Endothelial cell of umbilical vein (primary cell): ENCODE measurements around the gene PRSS36. TPM values are rescaled to one million over a fixed set of nuclear protein-coding genes. Genes with fewer than 3 reads are reported as not detected.
"Not testable (repeated sequence)": the region's sequence is repeated elsewhere in the genome, so short reads cannot be mapped to it uniquely, and the experiment has no call there.

Experiments used
- BruUV-seq: library from RNA; stranded (reverse); fragments of 400-500 nt; replicated peaks from 2 replicates; lab custom pipeline; 2021; lab: Mats Ljungman, UMichigan
- CTCF ChIA-PET: fragments of 300-600, 350-600 bp; sonication (Branson Sonifier 250); formaldehyde crosslinking; loops from one replicate; lab custom pipeline; 2021; ENCODE audit warnings: antibody characterized with exemption, inconsistent platforms; lab: Charles Lee
- POLR2A ChIA-PET: fragments of 300-600, 350-600 bp; sonication (Branson Sonifier 250); formaldehyde crosslinking; loops from one replicate; lab custom pipeline; 2021; ENCODE audit warnings: antibody characterized with exemption, inconsistent platforms; lab: Charles Lee
- DNase-seq: peaks from one replicate; pipeline ENCODE4 v3.0.0-alpha.2; 2011; ENCODE audit warnings: low read depth, low spot score
- FAIRE-seq: peaks from 2 replicates; lab custom pipeline; 2011; peaks lifted over from hg19 to GRCh38; lab: Jason Lieb, UNC
- H2AFZ ChIP-seq: 2 replicates; pipeline ENCODE4 v1.6.0; 2012; ENCODE audit warnings: low read depth, low read length, control low read depth, inconsistent platforms
- H3K27ac ChIP-seq: 2 replicates; pipeline ENCODE4 v1.5.1; 2011; ENCODE audit warnings: low read depth, mild to moderate bottlenecking, control low read depth, low read length, moderate library complexity; ENCODE audit not compliant: insufficient read depth
- H3K27me3 ChIP-seq, 2 experiments: 2 replicates each; pipeline versions ENCODE4 v1.6.0 to v1.6.1; 2011; ENCODE audit warnings: low read length in 2 of 2, mixed read lengths in 1 of 2; ENCODE audit not compliant: control insufficient read depth in 2 of 2, insufficient read depth in 2 of 2
- H3K36me3 ChIP-seq, 2 experiments: 2 replicates in 1 of 2; 3 replicates in 1 of 2; pipeline ENCODE4 v1.5.1; 2011; ENCODE audit warnings: low read length in 2 of 2, mild to moderate bottlenecking in 1 of 2, moderate library complexity in 1 of 2; ENCODE audit not compliant: control insufficient read depth in 2 of 2, insufficient read depth in 2 of 2; ENCODE audit errors: extremely low read depth in 1 of 2
- H3K4me1 ChIP-seq: 3 replicates; pipeline ENCODE4 v1.5.1; 2011; ENCODE audit warnings: mild to moderate bottlenecking, low read length; ENCODE audit not compliant: control insufficient read depth, insufficient read depth; ENCODE audit errors: extremely low read depth
- H3K4me2 ChIP-seq: 2 replicates; pipeline ENCODE4 v1.6.1; 2011; ENCODE audit warnings: low read length, control low read depth, mixed read lengths; ENCODE audit not compliant: insufficient read depth
- H3K4me3 ChIP-seq, 3 experiments: fragments of 200-600 bp in 1 of 3; sonication (generic), shearing (Covaris generic) in 1 of 3; replicated peaks in 1 of 3; 2 replicates each; pipeline ENCODE4 v1.5.1; 2011 to 2016; ENCODE audit warnings: control low read depth in 3 of 3, low read length in 3 of 3, mild to moderate bottlenecking in 2 of 3, inconsistent platforms in 1 of 3, low read depth in 1 of 3, moderate library complexity in 1 of 3; ENCODE audit not compliant: insufficient read depth in 1 of 3
- H3K79me2 ChIP-seq: 2 replicates; pipeline ENCODE4 v1.6.0; 2012; ENCODE audit warnings: low read length, inconsistent platforms; ENCODE audit not compliant: control insufficient read depth, insufficient read depth
- H3K9ac ChIP-seq: replicated peaks from 2 replicates; pipeline ENCODE3; 2011; ENCODE audit warnings: low read length, control low read depth; ENCODE audit not compliant: insufficient read depth; ENCODE audit errors: extremely low read depth
- H3K9me1 ChIP-seq: replicated peaks from 3 replicates; pipeline ENCODE4 v1.6.0; 2011; ENCODE audit warnings: mild to moderate bottlenecking, low read length; ENCODE audit not compliant: control insufficient read depth, insufficient read depth; ENCODE audit errors: extremely low read depth
- H3K9me3 ChIP-seq: replicated peaks from 2 replicates; pipeline ENCODE4 v1.5.1; 2012; ENCODE audit warnings: low read length, inconsistent platforms; ENCODE audit not compliant: control insufficient read depth, insufficient read depth
- H4K20me1 ChIP-seq: replicated peaks from 2 replicates; pipeline ENCODE3; 2011; ENCODE audit warnings: mild to moderate bottlenecking, low read length; ENCODE audit not compliant: control insufficient read depth, insufficient read depth; ENCODE audit errors: extremely low read depth
- CTCF ChIP-seq, 2 donors: IDR thresholded peaks; 1 replicate in 1 of 2; 2 replicates in 1 of 2; pipeline ENCODE4 v1.5.1; 2011; ENCODE audit warnings: low read length in 2 of 2, mild to moderate bottlenecking in 2 of 2, moderate library complexity in 2 of 2, control low read depth in 1 of 2, inconsistent platforms in 1 of 2, low read depth in 1 of 2; ENCODE audit not compliant: insufficient read depth in 1 of 2; ENCODE audit errors: extremely low read depth in 1 of 2
- EZH2 ChIP-seq: IDR thresholded peaks from 2 replicates; pipeline ENCODE4 v1.6.1; 2012; ENCODE audit warnings: borderline replicate concordance, low read depth, mild to moderate bottlenecking, moderate library complexity, low read length, inconsistent platforms; ENCODE audit not compliant: severe bottlenecking
- FOS ChIP-seq: IDR thresholded peaks from 2 replicates; pipeline ENCODE4 v1.6.1; 2011; ENCODE audit warnings: mild to moderate bottlenecking, low read length, moderate library complexity, borderline replicate concordance; ENCODE audit not compliant: insufficient read depth
- GATA2 ChIP-seq: IDR thresholded peaks from 2 replicates; pipeline ENCODE4 v1.7.0; 2011; ENCODE audit warnings: low read depth, mild to moderate bottlenecking, moderate library complexity, mixed read lengths, low read length; ENCODE audit not compliant: insufficient read length, insufficient read depth
- JUN ChIP-seq: IDR thresholded peaks from 2 replicates; pipeline ENCODE4 v1.6.1; 2011; ENCODE audit warnings: borderline replicate concordance, low read depth; ENCODE audit not compliant: insufficient read length, insufficient read depth
- MAX ChIP-seq: IDR thresholded peaks from 2 replicates; pipeline ENCODE4 v1.6.1; 2011; ENCODE audit not compliant: insufficient read depth, insufficient read length
- MYC ChIP-seq: IDR thresholded peaks from one replicate; pipeline ENCODE4 v1.6.1; 2011; ENCODE audit warnings: mild to moderate bottlenecking, low read depth, low read length
- POLR2A ChIP-seq: IDR thresholded peaks from 2 replicates; pipeline ENCODE4 v1.6.1; 2012; ENCODE audit warnings: low read depth, mild to moderate bottlenecking, control low read depth, low read length
- POLR2AphosphoS5 ChIP-seq: IDR thresholded peaks from 2 replicates; pipeline ENCODE4 v1.6.1; 2012; ENCODE audit warnings: low read depth, mild to moderate bottlenecking, control low read depth, low read length, moderate library complexity; ENCODE audit not compliant: insufficient read depth
- dilution Hi-C: fragments of 300-500 bp; cut with MboI; formaldehyde crosslinking; loops from one replicate; pipeline ENCODE4 v1.15.0; 2019; ENCODE audit warnings: low sequenced_read_pairs; ENCODE audit not compliant: extremely low pct_ligation_motif_present
- intact Hi-C: fragments of 100-400 bp; cut with micrococcal nuclease; formaldehyde crosslinking; loops from one replicate; pipeline ENCODE4 v1.10.0; 2022
- polyA plus RNA-seq, 4 experiments: library from polyadenylated mRNA; depleted of rRNA in 3 of 4; stranded (reverse) in 3 of 4; unstranded in 1 of 4; fragments of >200 nt; gene quantifications; 2 replicates each; pipeline versions ENCODE4 v1.2.1 to v1.2.3, GENCODE V29; 2011 to 2012; ENCODE audit warnings: missing spikeins in 1 of 4
- total RNA-seq: library from RNA; stranded (reverse); gene quantifications from 2 replicates; pipeline ENCODE4 v1.2.3, GENCODE V29; 2021

Gene PRSS36
- total and polyA plus RNA-seq, 2 donors (not counting 3 experiments of a cell fraction or from before 2014, with no cell fraction given), result 0.57 TPM; not detected in 1

GRCh38 chr16:31157136-31157535, 7.3 kb upstream of the PRSS36 start:
- CTCF ChIA-PET, result interaction anchor here (1.6 to 1.9 kb wide), 2 partner anchors 9 to 15 kb away, joined by 7 to 10 read pairs; no protein-coding TSS in a partner anchor

GRCh38 chr16:31150976-31151375, 1.1 kb upstream of the PRSS36 start:
- H3K36me3 ChIP-seq, BruUV-seq, H3K9me3 ChIP-seq, H3K4me2 ChIP-seq, dilution Hi-C loops, H2AFZ ChIP-seq, H4K20me1 ChIP-seq, DNase-seq, intact Hi-C loops, FAIRE-seq, H3K9me1 ChIP-seq, H3K27ac ChIP-seq, H3K4me1 ChIP-seq, H3K4me3 ChIP-seq, H3K9ac ChIP-seq, H3K79me2 ChIP-seq, POLR2A ChIA-PET: not testable (repeated sequence)
- peaks cover 15 to 20% of the 10 kb centered on the region in 2 experiments for H3K27me3 ChIP-seq
- CTCF ChIA-PET, result interaction anchor here (1.7 kb wide), 1 partner anchor 8 kb away, joined by 7 read pairs; no protein-coding TSS in a partner anchor

More at GRCh38 chr16:31157136-31157535, 7.3 kb upstream of the PRSS36 start:
- H3K79me2 ChIP-seq, result no peaks in the 10 kb centered on the region
- intact Hi-C loops (loop anchor here (5.0 kb wide), 1 partner anchor 130 kb away; no protein-coding TSS in a partner anchor), dilution Hi-C loops (no loop called here)
- H3K36me3 ChIP-seq, result no peaks in the 10 kb centered on the region
- no peak for TF ChIP-seq EZH2
- no peak for TF ChIP-seq FOS
- no peak for TF ChIP-seq MAX
- TF ChIP-seq MYC, result no peak
- no peak for TF ChIP-seq JUN
- no peak for TF ChIP-seq GATA2
- TF ChIP-seq CTCF (IDR thresholded peaks at IDR 0.05; ENCODE audit: extremely low read depth in 1 of 2, insufficient read depth in 1 of 2, low read depth in 1 of 2, low read length in 2 of 2), result no peak
- no peak for TF ChIP-seq POLR2AphosphoS5
- TF ChIP-seq POLR2A, result no peak
- H3K4me2 ChIP-seq, result no peak overlapping the region
- no peak overlapping the region for H3K9ac ChIP-seq
- H3K4me1 ChIP-seq, result no peaks in the 10 kb centered on the region
- POLR2A ChIA-PET, result interaction anchor here (0.6 to 0.7 kb wide), 2 partner anchors 160 to 207 kb away, joined by 3 to 4 read pairs; no protein-coding TSS in a partner anchor
- no peak overlapping the region for H3K4me3 ChIP-seq
- no peak for DNase-seq
- H3K27ac ChIP-seq, result no peak overlapping the region
- H4K20me1 ChIP-seq, result no peaks in the 10 kb centered on the region
- H2AFZ ChIP-seq, result no peak overlapping the region
- no peaks in the 10 kb centered on the region for H3K9me3 ChIP-seq
- peak; percentile 21 for FAIRE-seq
- no peaks in the 10 kb centered on the region for H3K27me3 ChIP-seq
- no peaks in the 10 kb centered on the region for H3K9me1 ChIP-seq
- no TSS peak for BruUV-seq
